SK-N-SH treated with all-trans-retinoic acid at 6 μM for 48 hours (cell line): ENCODE results near the gene MLPH.

Experiments used
- ATAC-seq: fragments of 200-7000 bp; cut with Tn5 transposase; 3 replicates; pipeline ENCODE4 v1.9.1; 2020; ENCODE audit warnings: mild to moderate bottlenecking, moderate library complexity
- ARNTL ChIP-seq: fragments of 450-650 bp; formaldehyde crosslinking; IDR thresholded peaks from 2 replicates; pipeline ENCODE4 v1.5.0; 2020; ENCODE audit warnings: low read depth, mild to moderate bottlenecking, moderate library complexity, borderline replicate concordance
- BACH2 ChIP-seq: fragments of 250-450 bp; sonication (Bioruptor Pico); IDR thresholded peaks from 2 replicates; pipeline ENCODE4 v1.9.0; 2021; ENCODE audit warnings: mild to moderate bottlenecking, borderline replicate concordance
- CSDC2 ChIP-seq: fragments of 250-450 bp; sonication (Bioruptor Pico); IDR thresholded peaks from 2 replicates; pipeline ENCODE4 v1.5.0; 2020; ENCODE audit warnings: mild to moderate bottlenecking, moderate library complexity
- ESRRG ChIP-seq: fragments of 250-450 bp; sonication (Bioruptor Pico); IDR thresholded peaks from 2 replicates; pipeline ENCODE4 v1.6.1; 2021; ENCODE audit warnings: mild to moderate bottlenecking
- GLIS3 ChIP-seq: fragments of 250-450 bp; sonication (Bioruptor Pico); IDR thresholded peaks from 2 replicates; pipeline ENCODE4 v1.5.0; 2020; ENCODE audit warnings: mild to moderate bottlenecking, moderate library complexity
- PPARA ChIP-seq: fragments of 250-450 bp; sonication (Bioruptor Pico); IDR thresholded peaks from 2 replicates; pipeline ENCODE4 v1.5.0; 2020; ENCODE audit warnings: mild to moderate bottlenecking, borderline replicate concordance
- RARB ChIP-seq: fragments of 250-450 bp; sonication (Bioruptor Pico); IDR thresholded peaks from 2 replicates; pipeline ENCODE4 v1.8.0; 2021; ENCODE audit warnings: mild to moderate bottlenecking, moderate library complexity
- SNAI2 ChIP-seq: fragments of 250-450 bp; sonication (Bioruptor Pico); IDR thresholded peaks from 2 replicates; pipeline ENCODE4 v1.5.0; 2020; ENCODE audit warnings: mild to moderate bottlenecking, moderate library complexity
- TCF4 ChIP-seq: fragments of 250-450 bp; sonication (Bioruptor Pico); IDR thresholded peaks from 2 replicates; pipeline ENCODE4 v1.8.0; 2021; ENCODE audit warnings: mild to moderate bottlenecking, moderate library complexity, borderline replicate concordance
- TOX ChIP-seq: fragments of 250-450 bp; sonication (Bioruptor Pico); IDR thresholded peaks from 2 replicates; pipeline ENCODE4 v1.8.0; 2021; ENCODE audit warnings: mild to moderate bottlenecking, moderate library complexity, borderline replicate concordance
- ZFP3 ChIP-seq: fragments of 250-450 bp; sonication (Bioruptor Pico); IDR thresholded peaks from 2 replicates; pipeline ENCODE4 v1.5.0; 2020; ENCODE audit warnings: mild to moderate bottlenecking, moderate library complexity
- ZFP30 ChIP-seq: fragments of 450-650 bp; formaldehyde crosslinking; IDR thresholded peaks from 2 replicates; pipeline ENCODE4 v1.5.0; 2022; ENCODE audit warnings: mild to moderate bottlenecking, moderate library complexity
- ZNF565 ChIP-seq: fragments of 450-650 bp; formaldehyde crosslinking; conservative IDR thresholded peaks from 2 replicates; pipeline ENCODE4 v1.5.0; 2020; ENCODE audit warnings: low read depth, mild to moderate bottlenecking, moderate library complexity
- TF ChIP-seq, protein P1 (sequence below): fragments of 250-450 bp; sonication (Bioruptor Pico); IDR thresholded peaks from 2 replicates; pipeline ENCODE4 v1.5.1; 2020; ENCODE audit warnings: low read depth, mild to moderate bottlenecking, moderate library complexity
- TF ChIP-seq, protein P2 (sequence below): fragments of 250-450 bp; sonication (Bioruptor Pico); IDR thresholded peaks from 2 replicates; pipeline ENCODE4 v1.5.0; 2020; ENCODE audit warnings: mild to moderate bottlenecking, moderate library complexity
- TF ChIP-seq, protein P3 (sequence below): fragments of 250-450 bp; sonication (Bioruptor Pico); IDR thresholded peaks from 2 replicates; pipeline ENCODE4 v1.5.1; 2021; ENCODE audit warnings: mild to moderate bottlenecking, moderate library complexity
- TF ChIP-seq, protein P4 (sequence below): fragments of 250-450 bp; sonication (Bioruptor Pico); IDR thresholded peaks from 2 replicates; pipeline ENCODE4 v1.8.0; 2020; ENCODE audit warnings: mild to moderate bottlenecking, moderate library complexity, borderline replicate concordance

Gene MLPH

DNA sequence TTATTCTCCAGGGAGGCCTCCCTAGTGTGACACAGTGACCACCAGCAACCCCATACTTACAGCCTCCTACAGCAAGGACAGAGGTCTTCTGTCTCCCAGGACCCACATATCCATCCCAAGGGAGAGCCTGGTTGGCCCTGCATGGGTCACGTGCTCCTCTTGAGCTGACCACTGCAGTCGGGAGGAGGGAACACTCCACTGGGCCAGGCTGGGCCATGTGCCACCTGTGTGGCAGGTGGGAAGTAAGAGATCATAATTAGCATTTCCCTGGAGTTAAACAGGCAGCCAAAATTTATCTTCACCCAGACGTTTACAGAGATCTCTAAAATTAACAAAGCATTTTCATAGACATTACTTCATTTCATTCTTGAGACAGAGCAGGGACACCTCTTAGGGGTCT, 33.4 kb upstream of the MLPH start:
- no peak for ATAC-seq
- TF ChIP-seq ZNF565 (CRISPR knock-in tag), result no peak
- TF ChIP-seq TCF4 (CRISPR knock-in tag), result no peak
- no peak for TF ChIP-seq BACH2
- TF ChIP-seq, protein P1, sequence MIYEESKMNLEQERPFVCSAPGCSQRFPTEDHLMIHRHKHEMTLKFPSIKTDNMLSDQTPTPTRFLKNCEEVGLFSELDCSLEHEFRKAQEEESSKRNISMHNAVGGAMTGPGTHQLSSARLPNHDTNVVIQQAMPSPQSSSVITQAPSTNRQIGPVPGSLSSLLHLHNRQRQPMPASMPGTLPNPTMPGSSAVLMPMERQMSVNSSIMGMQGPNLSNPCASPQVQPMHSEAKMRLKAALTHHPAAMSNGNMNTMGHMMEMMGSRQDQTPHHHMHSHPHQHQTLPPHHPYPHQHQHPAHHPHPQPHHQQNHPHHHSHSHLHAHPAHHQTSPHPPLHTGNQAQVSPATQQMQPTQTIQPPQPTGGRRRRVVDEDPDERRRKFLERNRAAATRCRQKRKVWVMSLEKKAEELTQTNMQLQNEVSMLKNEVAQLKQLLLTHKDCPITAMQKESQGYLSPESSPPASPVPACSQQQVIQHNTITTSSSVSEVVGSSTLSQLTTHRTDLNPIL (CRISPR knock-in tag), result no peak
- TF ChIP-seq ZFP30, result no peak
- TF ChIP-seq ESRRG, result no peak
- TF ChIP-seq GLIS3 (CRISPR knock-in tag), result no peak

DNA sequence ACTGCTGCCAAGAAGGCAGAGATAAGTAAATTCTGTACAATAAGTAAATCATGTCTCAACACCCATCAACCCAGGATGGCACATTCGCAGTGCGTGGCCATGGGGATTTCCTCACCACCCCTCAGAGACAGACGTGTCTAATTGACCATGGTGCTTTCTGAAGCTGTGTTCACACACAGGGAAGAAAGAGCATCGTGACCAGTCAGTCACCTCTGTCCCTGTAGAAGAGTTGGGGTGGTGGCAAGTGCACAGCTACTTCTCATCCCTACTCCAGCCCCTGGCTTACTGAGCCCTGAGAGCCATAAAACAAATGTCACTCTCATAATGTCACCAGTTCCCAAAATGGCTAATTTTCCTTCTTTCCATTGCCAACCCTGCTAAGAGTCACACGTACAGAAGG, 31.3 kb upstream of the MLPH start:
- no peak for ATAC-seq
- no peak for TF ChIP-seq TCF4 (CRISPR knock-in tag)

DNA sequence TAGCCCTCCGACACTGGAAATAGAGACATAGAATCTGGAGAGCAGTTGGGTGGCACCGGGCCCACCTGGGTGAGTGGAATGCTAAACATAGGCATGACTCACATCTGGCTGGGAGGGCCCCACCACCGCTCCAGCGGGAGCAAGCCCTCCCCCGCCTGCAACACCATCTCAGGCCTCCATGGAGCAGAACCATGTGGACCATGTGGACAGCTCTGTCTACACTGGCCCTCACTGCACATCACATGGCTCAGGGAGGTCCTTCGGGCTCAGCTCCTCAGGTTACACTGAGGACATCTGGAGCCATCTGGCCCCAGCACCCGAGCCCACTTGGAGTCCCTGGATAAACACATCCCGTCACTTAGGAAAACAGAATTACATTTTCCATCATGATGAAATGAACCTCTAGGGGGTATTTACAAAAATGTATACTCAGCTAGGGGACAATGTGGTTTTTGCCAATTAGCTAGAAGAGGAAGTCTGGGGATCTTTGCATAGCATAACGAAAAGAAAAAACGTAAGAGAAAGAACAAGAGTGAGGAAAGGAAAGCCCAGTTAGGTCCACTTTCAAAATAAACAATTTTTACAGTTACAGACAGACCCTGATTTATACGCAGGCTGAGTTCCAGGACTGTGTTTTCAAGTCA, 30.7 kb upstream of the MLPH start:
- TF ChIP-seq CSDC2 (CRISPR knock-in tag) (no peak), ZFP3 (CRISPR knock-in tag) (no peak), ARNTL (CRISPR knock-in tag) (no peak), TCF4 (CRISPR knock-in tag) (no peak), GLIS3 (CRISPR knock-in tag) (no peak)
- TF ChIP-seq, protein P2, sequence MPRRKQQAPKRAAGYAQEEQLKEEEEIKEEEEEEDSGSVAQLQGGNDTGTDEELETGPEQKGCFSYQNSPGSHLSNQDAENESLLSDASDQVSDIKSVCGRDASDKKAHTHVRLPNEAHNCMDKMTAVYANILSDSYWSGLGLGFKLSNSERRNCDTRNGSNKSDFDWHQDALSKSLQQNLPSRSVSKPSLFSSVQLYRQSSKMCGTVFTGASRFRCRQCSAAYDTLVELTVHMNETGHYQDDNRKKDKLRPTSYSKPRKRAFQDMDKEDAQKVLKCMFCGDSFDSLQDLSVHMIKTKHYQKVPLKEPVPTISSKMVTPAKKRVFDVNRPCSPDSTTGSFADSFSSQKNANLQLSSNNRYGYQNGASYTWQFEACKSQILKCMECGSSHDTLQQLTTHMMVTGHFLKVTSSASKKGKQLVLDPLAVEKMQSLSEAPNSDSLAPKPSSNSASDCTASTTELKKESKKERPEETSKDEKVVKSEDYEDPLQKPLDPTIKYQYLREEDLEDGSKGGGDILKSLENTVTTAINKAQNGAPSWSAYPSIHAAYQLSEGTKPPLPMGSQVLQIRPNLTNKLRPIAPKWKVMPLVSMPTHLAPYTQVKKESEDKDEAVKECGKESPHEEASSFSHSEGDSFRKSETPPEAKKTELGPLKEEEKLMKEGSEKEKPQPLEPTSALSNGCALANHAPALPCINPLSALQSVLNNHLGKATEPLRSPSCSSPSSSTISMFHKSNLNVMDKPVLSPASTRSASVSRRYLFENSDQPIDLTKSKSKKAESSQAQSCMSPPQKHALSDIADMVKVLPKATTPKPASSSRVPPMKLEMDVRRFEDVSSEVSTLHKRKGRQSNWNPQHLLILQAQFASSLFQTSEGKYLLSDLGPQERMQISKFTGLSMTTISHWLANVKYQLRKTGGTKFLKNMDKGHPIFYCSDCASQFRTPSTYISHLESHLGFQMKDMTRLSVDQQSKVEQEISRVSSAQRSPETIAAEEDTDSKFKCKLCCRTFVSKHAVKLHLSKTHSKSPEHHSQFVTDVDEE (CRISPR knock-in tag), result no peak
- ATAC-seq, result no peak

DNA sequence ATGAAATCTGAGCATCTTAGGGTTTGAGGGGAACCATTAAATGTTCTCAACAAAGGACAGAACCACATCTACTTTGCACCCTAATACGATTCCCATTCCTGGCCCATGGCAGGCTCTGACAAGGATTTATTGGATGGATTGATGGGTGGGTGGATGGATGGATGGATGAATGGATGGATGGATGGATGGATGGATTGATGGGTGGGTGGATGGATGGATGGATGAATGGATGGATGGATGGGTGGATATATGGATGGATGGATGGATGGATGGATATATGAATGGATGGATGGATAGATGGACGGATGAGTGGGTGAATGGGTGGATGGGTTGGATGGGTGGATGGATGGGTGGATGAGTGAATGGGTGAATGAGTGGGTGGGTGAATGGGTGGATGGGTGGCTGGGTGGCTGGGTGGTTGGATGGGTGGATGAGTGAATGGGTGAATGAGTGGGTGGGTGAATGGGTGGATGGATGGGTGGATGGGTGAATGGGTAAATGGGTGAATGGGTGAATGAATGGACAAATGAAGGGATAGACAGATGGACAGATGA, 29.6 kb upstream of the MLPH start:
- ATAC-seq, result no peak
- TF ChIP-seq SNAI2 (CRISPR knock-in tag), result no peak
- TF ChIP-seq ZNF565 (CRISPR knock-in tag), result no peak
- TF ChIP-seq RARB, result no peak
- TF ChIP-seq TCF4 (CRISPR knock-in tag), result no peak
- TF ChIP-seq, protein P3, sequence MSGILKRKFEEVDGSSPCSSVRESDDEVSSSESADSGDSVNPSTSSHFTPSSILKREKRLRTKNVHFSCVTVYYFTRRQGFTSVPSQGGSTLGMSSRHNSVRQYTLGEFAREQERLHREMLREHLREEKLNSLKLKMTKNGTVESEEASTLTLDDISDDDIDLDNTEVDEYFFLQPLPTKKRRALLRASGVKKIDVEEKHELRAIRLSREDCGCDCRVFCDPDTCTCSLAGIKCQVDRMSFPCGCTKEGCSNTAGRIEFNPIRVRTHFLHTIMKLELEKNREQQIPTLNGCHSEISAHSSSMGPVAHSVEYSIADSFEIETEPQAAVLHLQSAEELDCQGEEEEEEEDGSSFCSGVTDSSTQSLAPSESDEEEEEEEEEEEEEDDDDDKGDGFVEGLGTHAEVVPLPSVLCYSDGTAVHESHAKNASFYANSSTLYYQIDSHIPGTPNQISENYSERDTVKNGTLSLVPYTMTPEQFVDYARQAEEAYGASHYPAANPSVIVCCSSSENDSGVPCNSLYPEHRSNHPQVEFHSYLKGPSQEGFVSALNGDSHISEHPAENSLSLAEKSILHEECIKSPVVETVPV, result no peak
- no peak for TF ChIP-seq TOX
- TF ChIP-seq PPARA, result no peak

DNA sequence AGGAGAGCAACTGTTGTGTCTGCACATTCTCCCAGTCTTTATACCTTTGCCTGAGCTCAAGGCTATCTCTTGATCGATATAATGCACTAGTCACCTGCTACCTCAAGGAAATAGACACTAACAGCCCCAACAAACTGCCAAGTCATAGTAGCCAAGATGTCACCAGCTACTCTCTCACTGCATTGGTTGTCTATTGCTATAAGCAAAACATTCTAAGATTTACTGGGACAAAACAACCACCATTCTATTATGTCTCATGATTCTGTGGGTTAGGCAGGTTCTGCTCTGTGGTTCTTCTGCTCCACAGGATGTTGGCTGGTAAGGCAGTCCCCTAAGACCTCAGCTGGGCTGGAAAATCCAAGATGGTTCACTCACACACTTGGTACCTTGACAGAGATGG, 28.5 kb upstream of the MLPH start:
- TF ChIP-seq, protein P4, sequence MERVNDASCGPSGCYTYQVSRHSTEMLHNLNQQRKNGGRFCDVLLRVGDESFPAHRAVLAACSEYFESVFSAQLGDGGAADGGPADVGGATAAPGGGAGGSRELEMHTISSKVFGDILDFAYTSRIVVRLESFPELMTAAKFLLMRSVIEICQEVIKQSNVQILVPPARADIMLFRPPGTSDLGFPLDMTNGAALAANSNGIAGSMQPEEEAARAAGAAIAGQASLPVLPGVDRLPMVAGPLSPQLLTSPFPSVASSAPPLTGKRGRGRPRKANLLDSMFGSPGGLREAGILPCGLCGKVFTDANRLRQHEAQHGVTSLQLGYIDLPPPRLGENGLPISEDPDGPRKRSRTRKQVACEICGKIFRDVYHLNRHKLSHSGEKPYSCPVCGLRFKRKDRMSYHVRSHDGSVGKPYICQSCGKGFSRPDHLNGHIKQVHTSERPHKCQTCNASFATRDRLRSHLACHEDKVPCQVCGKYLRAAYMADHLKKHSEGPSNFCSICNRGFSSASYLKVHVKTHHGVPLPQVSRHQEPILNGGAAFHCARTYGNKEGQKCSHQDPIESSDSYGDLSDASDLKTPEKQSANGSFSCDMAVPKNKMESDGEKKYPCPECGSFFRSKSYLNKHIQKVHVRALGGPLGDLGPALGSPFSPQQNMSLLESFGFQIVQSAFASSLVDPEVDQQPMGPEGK (CRISPR knock-in tag), result no peak
- TF ChIP-seq RARB, result no peak
- no peak for TF ChIP-seq CSDC2 (CRISPR knock-in tag)
- no peak for TF ChIP-seq BACH2
- TF ChIP-seq, protein P1 (CRISPR knock-in tag), result no peak
- TF ChIP-seq, protein P3, result no peak
- no peak for ATAC-seq
